Fibroblast of lung (primary cell): Measurements from ENCODE around the gene CCAR1. TPM values are rescaled to one million over a fixed set of nuclear protein-coding genes. Genes with fewer than 3 reads are reported as not detected.
"Not testable (repeated sequence)": the region's sequence is repeated elsewhere in the genome, so short reads cannot be mapped to it uniquely, and the experiment has no call there.

ENCODE experiments used
- DNase-seq, 2 donors: peaks; one replicate each; pipeline versions ENCODE4 v3.0.0 to v3.0.0-alpha.2; 2010; ENCODE audit warnings: low read depth in 2 of 2
- H2AFZ ChIP-seq: 2 replicates; pipeline ENCODE4 v1.5.1; 2012; ENCODE audit warnings: low read length, control low read depth, inconsistent platforms
- H3K27ac ChIP-seq: 2 replicates; pipeline ENCODE4 v1.5.1; 2011; ENCODE audit warnings: low read length, control low read depth; ENCODE audit not compliant: insufficient read depth
- H3K27me3 ChIP-seq: 2 replicates; pipeline ENCODE4 v1.5.1; 2011; ENCODE audit warnings: mild to moderate bottlenecking, low read length; ENCODE audit not compliant: control insufficient read depth, insufficient read depth
- H3K36me3 ChIP-seq: 2 replicates; pipeline ENCODE4 v1.5.1; 2011; ENCODE audit warnings: low read length; ENCODE audit not compliant: control insufficient read depth, insufficient read depth
- H3K4me1 ChIP-seq: 2 replicates; pipeline ENCODE4 v1.5.1; 2011; ENCODE audit warnings: low read length; ENCODE audit not compliant: control insufficient read depth, insufficient read depth; ENCODE audit errors: extremely low read depth
- H3K4me2 ChIP-seq: 2 replicates; pipeline ENCODE4 v1.5.1; 2011; ENCODE audit warnings: low read length, control low read depth; ENCODE audit not compliant: insufficient read depth; ENCODE audit errors: extremely low read depth
- H3K4me3 ChIP-seq, 4 experiments: fragments of 200-600 bp in 1 of 4; sonication (generic) in 1 of 4; replicated peaks in 1 of 4; 2 replicates each; pipeline ENCODE4 v1.5.1; 2011 to 2016; ENCODE audit warnings: low read length in 4 of 4, low read depth in 3 of 4, mild to moderate bottlenecking in 3 of 4, control low read depth in 2 of 4, inconsistent platforms in 1 of 4, mixed read lengths in 1 of 4; ENCODE audit not compliant: insufficient read depth in 1 of 4; ENCODE audit errors: control extremely low read depth in 1 of 4
- H3K79me2 ChIP-seq: 2 replicates; pipeline ENCODE4 v1.5.1; 2012; ENCODE audit warnings: mild to moderate bottlenecking, low read length, inconsistent platforms; ENCODE audit not compliant: control insufficient read depth, insufficient read depth
- H3K9ac ChIP-seq: 2 replicates; pipeline ENCODE4 v1.5.1; 2011; ENCODE audit warnings: mild to moderate bottlenecking, low read length, control low read depth; ENCODE audit not compliant: insufficient read depth
- H3K9me3 ChIP-seq: 2 replicates; pipeline ENCODE4 v1.5.1; 2012; ENCODE audit warnings: low read depth, low read length; ENCODE audit not compliant: control insufficient read depth, insufficient read depth
- H4K20me1 ChIP-seq: 2 replicates; pipeline ENCODE4 v1.5.1; 2011; ENCODE audit warnings: low read length; ENCODE audit not compliant: control insufficient read depth, insufficient read depth; ENCODE audit errors: extremely low read depth
- CTCF ChIP-seq, 2 donors: IDR thresholded peaks in 1 of 2; conservative IDR thresholded peaks in 1 of 2; 1 replicate in 1 of 2; 2 replicates in 1 of 2; pipeline ENCODE4 v1.5.1; 2011 to 2012; ENCODE audit warnings: low read length in 2 of 2, control low read depth in 1 of 2, inconsistent platforms in 1 of 2, low read depth in 1 of 2, mild to moderate bottlenecking in 1 of 2
- EZH2 ChIP-seq: IDR thresholded peaks from 2 replicates; pipeline ENCODE4 v1.5.1; 2012; ENCODE audit warnings: low read length, control low read depth, mild to moderate bottlenecking; ENCODE audit errors: missing control alignments
- polyA plus RNA-seq, 2 donors: library from polyadenylated mRNA; depleted of rRNA in 1 of 2; stranded (reverse) in 1 of 2; unstranded in 1 of 2; fragments of >200 nt; gene quantifications; 2 replicates each; pipeline ENCODE4 v1.2.1, GENCODE V29; 2011 to 2012; ENCODE audit warnings: missing spikeins in 1 of 2
- total RNA-seq: library from RNA; depleted of rRNA; stranded (reverse); fragments of >200 nt; gene quantifications from 2 replicates; pipeline ENCODE4 v1.2.1, GENCODE V29; 2014

Gene CCAR1
- total and polyA plus RNA-seq, 2 donors (not counting 1 experiment from before 2014, with no cell fraction given), result 24.9 to 54.9 TPM

DNA sequence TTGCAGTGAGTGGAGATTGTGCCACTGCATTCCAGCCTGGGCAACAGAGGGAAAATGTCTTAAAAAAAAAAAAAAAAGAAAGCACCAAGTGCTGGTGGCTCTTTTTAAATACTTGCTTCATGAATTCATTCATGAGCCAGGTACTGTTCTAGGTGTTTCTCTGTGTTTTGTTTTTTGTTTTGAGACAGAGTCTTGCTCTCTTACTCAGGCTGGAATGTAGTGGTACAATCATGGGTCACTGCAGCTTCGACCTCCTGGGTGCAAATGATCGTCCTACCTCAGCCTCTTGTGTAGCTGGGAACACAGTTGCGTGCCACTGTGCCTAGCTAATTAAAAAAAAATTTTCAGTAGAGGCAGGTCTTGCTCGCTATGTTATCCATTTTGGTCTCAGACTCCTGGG lies 111.6 kb downstream of the CCAR1 start:
- Histone ChIP-seq H3K9me3 (no peaks in the 10 kb centered on the region), H3K4me2 (no peak overlapping the region), H3K27ac (no peak overlapping the region), H3K79me2 (no peaks in the 10 kb centered on the region), H3K27me3 (peaks cover 19% of the 10 kb centered on the region), H4K20me1 (no peaks in the 10 kb centered on the region), H3K9ac (no peak overlapping the region), H2AFZ (no peak overlapping the region), H3K4me1 (no peaks in the 10 kb centered on the region), H3K4me3 (no peak overlapping the region), H3K36me3 (no peaks in the 10 kb centered on the region)
- TF ChIP-seq CTCF (conservative IDR thresholded peaks at IDR 0.05 in 1 of 2, IDR thresholded peaks at IDR 0.05 in 1 of 2; ENCODE audit: low read depth in 1 of 2, low read length in 2 of 2) (no peak), EZH2 (no peak)
- DNase-seq, result no peak

GRCh38 chr10:68837626-68838322 lies 116.7 kb downstream of the CCAR1 start:
- Histone ChIP-seq H3K9me3 (no peaks in the 10 kb centered on the region), H2AFZ (no peak overlapping the region), H3K36me3 (no peaks in the 10 kb centered on the region), H3K4me1 (no peaks in the 10 kb centered on the region), H3K4me2 (no peak overlapping the region), H3K4me3 (no peak overlapping the region), H3K79me2 (no peaks in the 10 kb centered on the region), H3K9ac (no peak overlapping the region), H3K27me3 (no peaks in the 10 kb centered on the region), H3K27ac (no peak overlapping the region), H4K20me1 (no peaks in the 10 kb centered on the region)
- DNase-seq, result no peak
- TF ChIP-seq EZH2 (no peak), CTCF (conservative IDR thresholded peaks at IDR 0.05 in 1 of 2, IDR thresholded peaks at IDR 0.05 in 1 of 2; ENCODE audit: low read depth in 1 of 2, low read length in 2 of 2) (no peak)

DNA sequence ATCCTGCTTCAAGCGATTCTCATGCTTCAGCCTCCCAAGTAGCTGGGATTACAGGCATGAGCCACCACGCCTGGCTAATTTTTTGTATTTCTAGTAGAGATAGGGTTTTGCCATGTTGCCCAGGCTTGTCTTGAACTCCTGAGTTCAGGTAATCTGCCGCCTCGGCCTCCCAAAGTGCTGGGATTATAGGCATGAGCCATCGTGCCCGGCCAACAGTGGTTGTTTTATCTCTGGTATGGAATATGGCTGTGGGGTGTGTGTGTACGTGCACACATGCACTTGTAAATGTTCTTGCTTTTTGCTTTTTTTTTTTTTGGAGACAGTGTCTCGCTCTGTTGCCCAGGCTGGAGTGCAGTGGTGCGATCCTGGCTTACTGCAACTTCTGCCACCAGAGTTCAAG lies 119.6 kb downstream of the CCAR1 start:
- H2AFZ ChIP-seq, H3K27ac ChIP-seq, H4K20me1 ChIP-seq, H3K4me2 ChIP-seq, H3K4me1 ChIP-seq, H3K79me2 ChIP-seq, H3K4me3 ChIP-seq, H3K27me3 ChIP-seq, H3K36me3 ChIP-seq, H3K9ac ChIP-seq, DNase-seq, H3K9me3 ChIP-seq: not testable (repeated sequence)

Other genes with a start within 250 kb of the CCAR1 start
- gene DNA2, start 249.3 kb upstream of the CCAR1 start, total RNA-seq, result 5.6 and 6.4 TPM in 2 replicates
- 2.6 and 5.7 TPM in 2 replicates for gene DNA2, start 249.3 kb upstream of the CCAR1 start, polyA plus RNA-seq
- gene SLC25A16, start 193.7 kb upstream of the CCAR1 start, total RNA-seq, result 8.2 and 15.7 TPM in 2 replicates
- gene SLC25A16, start 193.7 kb upstream of the CCAR1 start, polyA plus RNA-seq, result 24.1 and 29.5 TPM in 2 replicates
- 3.3 and 3.6 TPM in 2 replicates for gene TET1, start 160.9 kb upstream of the CCAR1 start, total RNA-seq
- gene TET1, start 160.9 kb upstream of the CCAR1 start, polyA plus RNA-seq, result 1.2 and 4.7 TPM in 2 replicates
- gene STOX1, start 106.3 kb downstream of the CCAR1 start, total RNA-seq, result under 0.01 TPM in 2 replicates
- gene STOX1, start 106.3 kb downstream of the CCAR1 start, polyA plus RNA-seq, result 0.05 and 0.08 TPM in 2 replicates
- gene DDX50, start 180.1 kb downstream of the CCAR1 start, total RNA-seq, result 65.5 and 69.7 TPM in 2 replicates
- gene DDX50, start 180.1 kb downstream of the CCAR1 start, polyA plus RNA-seq, result 47.9 and 48.6 TPM in 2 replicates
- 52.4 and 54.2 TPM in 2 replicates for gene DDX21, start 234.9 kb downstream of the CCAR1 start, total RNA-seq
- 67.9 and 78.2 TPM in 2 replicates for gene DDX21, start 234.9 kb downstream of the CCAR1 start, polyA plus RNA-seq